Gastroesophageal sphincter (tissue), 3 donors: Measurements from ENCODE around the gene DYNC1I1.

Source experiments
- POLR2A ChIP-seq, 2 donors: fragments of 450-650 bp; IDR thresholded peaks; one replicate each; pipeline ENCODE4 v1.6.1; 2017; ENCODE audit warnings: antibody characterized with exemption in 2 of 2, mild to moderate bottlenecking in 2 of 2, moderate library complexity in 1 of 2
- POLR2AphosphoS5 ChIP-seq: sonication (generic); formaldehyde crosslinking; IDR thresholded peaks from one replicate; pipeline ENCODE4 v1.6.1; 2017; ENCODE audit warnings: antibody characterized with exemption
- TF ChIP-seq, protein P1 (sequence below), 4 experiments: fragments of 200-600 bp in 2 of 4; fragments of 450-650 bp in 2 of 4; sonication (generic) in 1 of 4; IDR thresholded peaks; one replicate each; pipeline ENCODE4 v1.5.1; 2017 to 2019; ENCODE audit warnings: antibody characterized with exemption in 4 of 4, mild to moderate bottlenecking in 2 of 4, moderate library complexity in 2 of 4

DNA sequence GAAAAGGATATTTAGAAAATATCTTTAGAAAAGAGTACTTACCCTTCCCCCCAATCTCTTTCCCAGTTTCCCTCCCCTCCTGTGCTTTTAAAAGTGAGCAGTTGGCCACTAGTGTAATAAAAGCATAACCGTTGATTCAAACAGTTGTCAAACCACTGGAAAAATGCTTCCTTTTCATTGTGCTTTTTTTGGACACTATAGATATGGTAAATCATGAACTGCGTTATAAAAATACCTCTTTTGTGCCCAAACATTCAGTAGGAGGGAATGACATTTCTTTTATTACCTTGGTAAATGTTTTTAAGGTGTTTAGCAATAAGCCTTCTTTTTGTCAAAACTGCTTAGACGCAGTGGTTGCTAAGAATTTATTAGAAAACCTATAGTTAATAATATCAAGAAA, 317.2 kb downstream of the DYNC1I1 start:
- TF ChIP-seq, protein P1, sequence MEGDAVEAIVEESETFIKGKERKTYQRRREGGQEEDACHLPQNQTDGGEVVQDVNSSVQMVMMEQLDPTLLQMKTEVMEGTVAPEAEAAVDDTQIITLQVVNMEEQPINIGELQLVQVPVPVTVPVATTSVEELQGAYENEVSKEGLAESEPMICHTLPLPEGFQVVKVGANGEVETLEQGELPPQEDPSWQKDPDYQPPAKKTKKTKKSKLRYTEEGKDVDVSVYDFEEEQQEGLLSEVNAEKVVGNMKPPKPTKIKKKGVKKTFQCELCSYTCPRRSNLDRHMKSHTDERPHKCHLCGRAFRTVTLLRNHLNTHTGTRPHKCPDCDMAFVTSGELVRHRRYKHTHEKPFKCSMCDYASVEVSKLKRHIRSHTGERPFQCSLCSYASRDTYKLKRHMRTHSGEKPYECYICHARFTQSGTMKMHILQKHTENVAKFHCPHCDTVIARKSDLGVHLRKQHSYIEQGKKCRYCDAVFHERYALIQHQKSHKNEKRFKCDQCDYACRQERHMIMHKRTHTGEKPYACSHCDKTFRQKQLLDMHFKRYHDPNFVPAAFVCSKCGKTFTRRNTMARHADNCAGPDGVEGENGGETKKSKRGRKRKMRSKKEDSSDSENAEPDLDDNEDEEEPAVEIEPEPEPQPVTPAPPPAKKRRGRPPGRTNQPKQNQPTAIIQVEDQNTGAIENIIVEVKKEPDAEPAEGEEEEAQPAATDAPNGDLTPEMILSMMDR (IDR thresholded peaks at IDR 0.05), result no peak
- no peak for TF ChIP-seq POLR2AphosphoS5
- TF ChIP-seq POLR2A (IDR thresholded peaks at IDR 0.05), result no peak
